CD4-positive, alpha-beta memory T cell (primary cell): ENCODE results near the gene SLC29A4. TPM values are rescaled to one million over a fixed set of nuclear protein-coding genes. Genes with fewer than 3 reads are reported as not detected.
A peak's percentile ranks its signal among the peaks of the same experiment; 100 is the strongest.

ENCODE experiments used
- CTCF ChIA-PET: fragments of 350-600 bp; sonication (Branson Sonifier 250); formaldehyde crosslinking; loops from one replicate; lab custom pipeline; 2021; ENCODE audit warnings: inconsistent platforms; ENCODE audit not compliant: partially characterized antibody; lab: Charles Lee
- POLR2A ChIA-PET: fragments of 350-600 bp; sonication (Branson Sonifier 250); formaldehyde crosslinking; loops from one replicate; lab custom pipeline; 2021; ENCODE audit not compliant: partially characterized antibody; lab: Charles Lee
- DNase-seq, 5 donors: peaks; one replicate each; pipeline versions ENCODE4 v3.0.0 to v3.0.0-alpha.2; 2020 to 2022; ENCODE audit warnings: mixed read lengths in 1 of 5
- H3K27ac ChIP-seq: one replicate; pipeline ENCODE4 v1.7.0; 2013; ENCODE audit warnings: low read depth, low read length
- H3K27me3 ChIP-seq: 2 replicates; pipeline ENCODE4 v1.7.0; 2013; ENCODE audit warnings: mild to moderate bottlenecking, low read length, moderate library complexity; ENCODE audit not compliant: insufficient read depth
- H3K36me3 ChIP-seq: 2 replicates; pipeline ENCODE4 v1.7.0; 2013; ENCODE audit warnings: mild to moderate bottlenecking, low read length, moderate library complexity; ENCODE audit not compliant: insufficient read depth
- H3K4me1 ChIP-seq: 2 replicates; pipeline ENCODE4 v1.7.0; 2013; ENCODE audit warnings: mild to moderate bottlenecking, low read length, moderate library complexity; ENCODE audit not compliant: insufficient read depth
- H3K4me3 ChIP-seq, 2 donors: one replicate each; pipeline ENCODE4 v1.7.0; 2013; ENCODE audit warnings: low read length in 2 of 2, mild to moderate bottlenecking in 1 of 2
- H3K9me3 ChIP-seq, 2 donors: one replicate each; pipeline ENCODE4 v1.7.0; 2013; ENCODE audit warnings: low read length in 2 of 2, control low read depth in 1 of 2; ENCODE audit not compliant: control insufficient read depth in 1 of 2
- H3K27ac Mint-ChIP-seq, 7 donors: one replicate each; pipeline ENCODE4 v1.8.0; 2020 to 2021; ENCODE audit warnings: mixed read lengths in 7 of 7, mild to moderate bottlenecking in 6 of 7, inconsistent platforms in 3 of 7, moderate library complexity in 3 of 7
- H3K27me3 Mint-ChIP-seq, 2 donors: one replicate each; pipeline ENCODE4 v1.8.0; 2020 to 2021; ENCODE audit warnings: mixed read lengths in 2 of 2
- H3K36me3 Mint-ChIP-seq, 2 donors: one replicate each; pipeline ENCODE4 v1.8.0; 2020 to 2021; ENCODE audit warnings: mixed read lengths in 2 of 2, inconsistent platforms in 1 of 2, mild to moderate bottlenecking in 1 of 2
- H3K4me1 Mint-ChIP-seq, 4 donors: one replicate each; pipeline ENCODE4 v1.8.0; 2020 to 2021; ENCODE audit warnings: mixed read lengths in 4 of 4, mild to moderate bottlenecking in 1 of 4
- H3K4me3 Mint-ChIP-seq, 8 donors: one replicate each; pipeline ENCODE4 v1.8.0; 2020 to 2021; ENCODE audit warnings: mixed read lengths in 8 of 8, mild to moderate bottlenecking in 7 of 8, moderate library complexity in 6 of 8, inconsistent platforms in 3 of 8
- H3K9me3 Mint-ChIP-seq, 8 donors: one replicate each; pipeline ENCODE4 v1.8.0; 2020 to 2021; ENCODE audit warnings: mixed read lengths in 8 of 8, mild to moderate bottlenecking in 5 of 8, inconsistent platforms in 3 of 8, moderate library complexity in 1 of 8
- intact Hi-C: fragments of 100-400 bp; cut with micrococcal nuclease; formaldehyde crosslinking; loops from one replicate; pipeline ENCODE4 v1.15.1; 2023
- polyA plus RNA-seq, 2 donors: library from polyadenylated mRNA; unstranded; fragments of 300-500 nt; fragmentation: Illumina TruSeq; gene quantifications; one replicate each; pipeline ENCODE4 v1.2.3, GENCODE V29; 2021
- total RNA-seq, 2 experiments: library from RNA; stranded (reverse); gene quantifications; one replicate each; pipeline ENCODE4 v1.2.3, GENCODE V29; 2021

SLC29A4 gene
- total and polyA plus RNA-seq, 4 experiments from 2014 or later: 0.36 to 0.82 (median 0.63) TPM

GRCh38 chr7:5351507-5352265 lies 68.9 kb downstream of the SLC29A4 start:
- no peaks in the 10 kb centered on the region for H3K27me3 Mint-ChIP-seq
- no peak overlapping the region for H3K4me3 ChIP-seq
- no peaks in the 10 kb centered on the region for H3K9me3 ChIP-seq
- H3K9me3 Mint-ChIP-seq: peaks cover 0 to 1% (median 0%) of the 10 kb centered on the region in 8 donors
- intact Hi-C loops: no loop called here
- no peak overlapping the region for H3K4me3 Mint-ChIP-seq
- peak overlapping the region in 1 of 7 donors; percentile 43 for H3K27ac Mint-ChIP-seq
- no peaks in the 10 kb centered on the region for H3K4me1 ChIP-seq
- ChIA-PET POLR2A (no interaction called here), CTCF (interaction anchor here (0.9 to 1.9 kb wide), 2 partner anchors 11 to 14 kb away, joined by 4 to 9 read pairs; no protein-coding TSS in a partner anchor)
- no peak overlapping the region for H3K27ac ChIP-seq
- peaks cover 34% of the 10 kb centered on the region for H3K36me3 ChIP-seq
- peaks cover 7 to 15% (median 10%) of the 10 kb centered on the region in 4 donors for H3K4me1 Mint-ChIP-seq
- no peaks in the 10 kb centered on the region for H3K27me3 ChIP-seq
- no peak for DNase-seq
- H3K36me3 Mint-ChIP-seq: peaks cover 35 to 49% of the 10 kb centered on the region in 2 donors

GRCh38 chr7:5352440-5353010 lies 69.8 kb downstream of the SLC29A4 start:
- Mint-ChIP-seq H3K27ac (no peak overlapping the region), H3K9me3 (peaks cover 0 to 1% (median 0%) of the 10 kb centered on the region in 8 donors)
- intact Hi-C loops: no loop called here

GRCh38 chr7:5354460-5355232 lies 71.9 kb downstream of the SLC29A4 start:
- Mint-ChIP-seq H3K27me3 (no peaks in the 10 kb centered on the region), H3K4me1 (peaks cover 7 to 15% (median 10%) of the 10 kb centered on the region in 4 donors), H3K9me3 (no peaks in the 10 kb centered on the region), H3K36me3 (peaks cover 46 to 65% of the 10 kb centered on the region in 2 donors), H3K4me3 (no peak overlapping the region), H3K27ac (peak overlapping the region in 2 of 7 donors; percentile 35 to 49)
- Histone ChIP-seq H3K4me1 (no peaks in the 10 kb centered on the region), H3K27me3 (no peaks in the 10 kb centered on the region), H3K27ac (no peak overlapping the region), H3K36me3 (peaks cover 57% of the 10 kb centered on the region), H3K9me3 (no peaks in the 10 kb centered on the region), H3K4me3 (no peak overlapping the region)
- no peak for DNase-seq
- intact Hi-C loops: no loop called here
- POLR2A ChIA-PET: no interaction called here
- CTCF ChIA-PET: interaction anchor here (0.6 to 5.0 kb wide), 4 partner anchors 9 to 75 kb away, joined by 3 to 32 read pairs (median 10); no protein-coding TSS in a partner anchor

More at GRCh38 chr7:5352440-5353010, 69.8 kb downstream of the SLC29A4 start:
- Histone ChIP-seq H3K36me3 (peaks cover 40% of the 10 kb centered on the region), H3K27me3 (no peaks in the 10 kb centered on the region), H3K4me1 (no peaks in the 10 kb centered on the region), H3K27ac (no peak overlapping the region), H3K9me3 (no peaks in the 10 kb centered on the region), H3K4me3 (no peak overlapping the region)
- no peak for DNase-seq
- H3K4me1 Mint-ChIP-seq: peaks cover 7 to 15% (median 10%) of the 10 kb centered on the region in 4 donors
- CTCF ChIA-PET: interaction anchor here (1.9 to 4.0 kb wide), 2 partner anchors 12 to 13 kb away, joined by 9 to 14 read pairs; no protein-coding TSS in a partner anchor
- H3K4me3 Mint-ChIP-seq: no peak overlapping the region
- POLR2A ChIA-PET: no interaction called here
- H3K36me3 Mint-ChIP-seq: peaks cover 40 to 54% of the 10 kb centered on the region in 2 donors
- H3K27me3 Mint-ChIP-seq: no peaks in the 10 kb centered on the region

Other genes with a start within 250 kb of the SLC29A4 start
- 10 to 100 TPM; 19.4 to 20.3 TPM for gene RBAK, start 237.1 kb upstream of the SLC29A4 start, total RNA-seq
- gene RBAK, start 237.1 kb upstream of the SLC29A4 start, polyA plus RNA-seq: 1 to 10 TPM; 3.1 to 6.8 TPM
- 10 to 100 TPM; 78.6 to 78.8 TPM for gene WIPI2, start 92.7 kb upstream of the SLC29A4 start, total RNA-seq
- gene WIPI2, start 92.7 kb upstream of the SLC29A4 start, polyA plus RNA-seq: 10 to 100 TPM; 82.1 to 91.1 TPM
- 10 to 100 TPM; 47.3 to 48.9 TPM for gene TNRC18, start 140.9 kb downstream of the SLC29A4 start, total RNA-seq
- 1 to 10 TPM in 1 of 2 donors, under 1 TPM in 1; 0.11 to 1.7 TPM for gene TNRC18, start 140.9 kb downstream of the SLC29A4 start, polyA plus RNA-seq
- 10 to 100 TPM; 10.8 to 10.9 TPM for gene FBXL18, start 230.9 kb downstream of the SLC29A4 start, total RNA-seq
- gene FBXL18, start 230.9 kb downstream of the SLC29A4 start, polyA plus RNA-seq: 1 to 10 TPM in 1 of 2 donors, under 1 TPM in 1; 0.34 to 2.1 TPM
- gene ACTB, start 247.7 kb downstream of the SLC29A4 start, total RNA-seq: 1,000 to 10,000 TPM; 2,333 to 2,422 TPM
- gene ACTB, start 247.7 kb downstream of the SLC29A4 start, polyA plus RNA-seq: over 10,000 TPM; 12,401 to 16,420 TPM